Pancreas (tissue), 10 donors: ENCODE data around the gene CFAP298. TPM values are rescaled to one million over a fixed set of nuclear protein-coding genes. Genes with fewer than 3 reads are reported as not detected.
"Not testable (repeated sequence)": the region's sequence is repeated elsewhere in the genome, so short reads cannot be mapped to it uniquely, and the experiment has no call there.

ENCODE experiments used
- ATAC-seq, 4 donors: fragments of 200-7000 bp; cut with Tn5 transposase; one replicate each; pipeline versions ENCODE4 v1.8.0 to v1.9.1; 2020; ENCODE audit warnings: mild to moderate bottlenecking in 4 of 4, moderate library complexity in 4 of 4
- DNase-seq, 6 donors: peaks; one replicate each; pipeline ENCODE4 v3.0.0-alpha.2; 2020
- FAIRE-seq: peaks from 2 replicates; lab custom pipeline; 2012; peaks lifted over from hg19 to GRCh38; lab: Jason Lieb, UNC
- H3K27ac ChIP-seq, 4 donors: fragments of 200-600 bp; sonication (generic); 1 replicate in 3 of 4; 2 replicates in 1 of 4; pipeline versions ENCODE4 v1.5.0 to v1.8.0; 2020
- H3K27me3 ChIP-seq, 4 donors: fragments of 200-600 bp; one replicate each; pipeline ENCODE4 v1.8.0; 2021
- H3K36me3 ChIP-seq, 3 donors: fragments of 200-600 bp; sonication (generic) in 1 of 3; one replicate each; pipeline versions ENCODE4 v1.5.0 to v1.8.0; 2020 to 2021
- H3K4me1 ChIP-seq, 3 donors: fragments of 200-600 bp; one replicate each; pipeline ENCODE4 v1.8.0; 2021
- H3K4me3 ChIP-seq, 4 donors: fragments of 200-600 bp; sonication (generic) in 2 of 4; one replicate each; pipeline versions ENCODE4 v1.5.0 to v1.8.0; 2020 to 2021
- H3K9me3 ChIP-seq, 4 donors: fragments of 200-600 bp; one replicate each; pipeline ENCODE4 v1.8.0; 2021
- WGBS, 2 donors: extraction: QIAGEN DNeasy Blood & Tissue Kit; methylation state at CpG; one replicate each; pipeline ENCODE4 v1.1.7; 2013; 5-methylcytosine and 5-hydroxymethylcytosine counted together
- intact Hi-C, 3 donors: fragments of 100-400 bp; cut with DNase I; formaldehyde crosslinking; loops; one replicate each; pipeline versions ENCODE4 v1.11.1 to v1.14.2; 2022
- polyA plus RNA-seq, 2 donors: library from polyadenylated mRNA; stranded (reverse); fragments of 200-250 nt; gene quantifications; one replicate each; pipeline ENCODE4 v1.2.3, GENCODE V29; 2013
- total RNA-seq, 6 donors: library from RNA; stranded (reverse); fragmentation: NEBNext Ultra II Directional in 4 of 6; extraction: Animal tissue kit (Norgen Biotek cat#: 25700) in 4 of 6; gene quantifications; one replicate each; pipeline versions ENCODE4 v1.2.1 to v1.2.4, GENCODE V29; 2021 to 2023
- TF ChIP-seq, protein P1 (sequence below), 4 donors: fragments of 200-600 bp; sonication (generic) in 3 of 4; IDR thresholded peaks; one replicate each; pipeline versions ENCODE4 v1.5.0 to v1.8.0; 2021; ENCODE audit warnings: antibody characterized with exemption in 4 of 4
- donor health status: healthy with polysubstance abuse.
- donor health status: DM: no; HTN: no; CAD: no; lungs with moderate emphysema.
- donor health status: DM: no; HTN: no; CAD: no.
- donor health status: control.
- donor health status: control.
- donor health status: Bipolar disorder and iron deficiency.
- donor health status: DM: yes; HTN: yes; CAD: no.
- donor health status: DM: no; HTN: no; CAD: no.
- donor health status: DM: no; HTN: no; CAD: no.
- donor health status: DM: yes; HTN: yes; CAD: no.

Gene CFAP298
- total RNA-seq (10 to 100 TPM; 11.8 to 24.3 (median 17.7) TPM), polyA plus RNA-seq (10 to 100 TPM; 36.0 to 36.2 TPM)

GRCh38 chr21:32612075-32612998 lies at the start of gene CFAP298:
Gene CFAP298, minus strand, starts transcription at chr21:32612377. Its CDS starts 134 bp downstream, at chr21:32612243.
- Histone ChIP-seq H3K27ac (peak within 1 kb of the TSS; percentile 81 to 94 (median 86)), H3K4me3 (peak within 1 kb of the TSS; percentile 80 to 98 (median 91)), H3K9me3 (no peaks in the 10 kb centered on the region), H3K27me3 (no peaks in the 10 kb centered on the region), H3K4me1 (peaks cover 0 to 7% (median 3%) of the 10 kb centered on the region in 3 donors), H3K36me3 (peaks cover 0 to 17% (median 0%) of the 10 kb centered on the region in 3 donors)
- DNase-seq (peak; percentile 81 to 91 (median 86)), ATAC-seq (peak; percentile 85 to 94 (median 90)), FAIRE-seq (no peak)
- TF ChIP-seq, protein P1, sequence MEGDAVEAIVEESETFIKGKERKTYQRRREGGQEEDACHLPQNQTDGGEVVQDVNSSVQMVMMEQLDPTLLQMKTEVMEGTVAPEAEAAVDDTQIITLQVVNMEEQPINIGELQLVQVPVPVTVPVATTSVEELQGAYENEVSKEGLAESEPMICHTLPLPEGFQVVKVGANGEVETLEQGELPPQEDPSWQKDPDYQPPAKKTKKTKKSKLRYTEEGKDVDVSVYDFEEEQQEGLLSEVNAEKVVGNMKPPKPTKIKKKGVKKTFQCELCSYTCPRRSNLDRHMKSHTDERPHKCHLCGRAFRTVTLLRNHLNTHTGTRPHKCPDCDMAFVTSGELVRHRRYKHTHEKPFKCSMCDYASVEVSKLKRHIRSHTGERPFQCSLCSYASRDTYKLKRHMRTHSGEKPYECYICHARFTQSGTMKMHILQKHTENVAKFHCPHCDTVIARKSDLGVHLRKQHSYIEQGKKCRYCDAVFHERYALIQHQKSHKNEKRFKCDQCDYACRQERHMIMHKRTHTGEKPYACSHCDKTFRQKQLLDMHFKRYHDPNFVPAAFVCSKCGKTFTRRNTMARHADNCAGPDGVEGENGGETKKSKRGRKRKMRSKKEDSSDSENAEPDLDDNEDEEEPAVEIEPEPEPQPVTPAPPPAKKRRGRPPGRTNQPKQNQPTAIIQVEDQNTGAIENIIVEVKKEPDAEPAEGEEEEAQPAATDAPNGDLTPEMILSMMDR (IDR thresholded peaks at IDR 0.05): no peak
- 0% methylated on average over 81 of the region's 81 CpGs for WGBS, 2 donors
- intact Hi-C loops: no loop called here

- H3K27me3 ChIP-seq, ATAC-seq, H3K4me3 ChIP-seq, H3K27ac ChIP-seq, DNase-seq, H3K9me3 ChIP-seq, H3K4me1 ChIP-seq, FAIRE-seq, intact Hi-C loops: not testable (repeated sequence)
- WGBS, 2 donors: 93% methylated on average over 13 of the region's 13 CpGs
- H3K36me3 ChIP-seq: peaks cover 0 to 38% (median 15%) of the 10 kb centered on the region in 3 donors
These were observed 49.0 kb upstream of the CFAP298 start for GRCh38 chr21:32661026-32661782.

DNA sequence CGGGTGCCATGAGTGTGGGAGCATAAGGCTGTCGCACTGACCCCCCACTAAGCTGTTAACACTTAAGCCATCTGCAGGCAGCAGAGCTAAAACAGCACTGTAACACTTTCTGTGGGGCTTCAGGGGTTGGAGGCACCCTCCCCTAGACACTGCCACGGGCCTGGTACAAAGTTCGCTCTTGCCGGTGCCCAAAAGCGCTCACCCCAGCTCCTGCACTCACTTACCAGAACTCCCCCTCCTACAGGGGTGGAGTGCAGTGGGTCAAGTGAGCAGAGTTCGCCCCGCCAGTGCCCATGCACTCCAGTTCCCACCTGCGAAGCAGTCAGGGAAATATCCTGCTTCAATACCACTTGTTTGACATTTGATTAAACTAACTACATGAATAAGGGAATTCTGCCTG lies 46.3 kb upstream of the CFAP298 start:
- intact Hi-C loops: loop anchor here in 1 of 3 donors (10.0 kb wide), 1 partner anchor 156 kb away; a partner anchor contains a TSS
- Histone ChIP-seq H3K36me3 (peaks cover 0 to 14% (median 0%) of the 10 kb centered on the region in 3 donors), H3K4me3 (no peak overlapping the region), H3K9me3 (no peaks in the 10 kb centered on the region), H3K27ac (no peak overlapping the region), H3K27me3 (no peaks in the 10 kb centered on the region), H3K4me1 (no peaks in the 10 kb centered on the region)
- WGBS, 2 donors: 97 to 98% methylated on average over 9 of the region's 9 CpGs
- TF ChIP-seq, protein P1 (IDR thresholded peaks at IDR 0.05): no peak
- DNase-seq (no peak), FAIRE-seq (no peak), ATAC-seq (no peak)

GRCh38 chr21:32653326-32653901 lies 41.2 kb upstream of the CFAP298 start:
- Histone ChIP-seq H3K27ac (no peak overlapping the region), H3K27me3 (no peaks in the 10 kb centered on the region), H3K36me3 (peaks cover 0 to 10% (median 0%) of the 10 kb centered on the region in 3 donors), H3K4me1 (no peaks in the 10 kb centered on the region), H3K9me3 (no peaks in the 10 kb centered on the region), H3K4me3 (no peak overlapping the region)
- WGBS, 2 donors: 60 to 65% methylated on average over 2 of the region's 2 CpGs
- DNase-seq: peak in 2 of 6 donors; percentile 6 to 46
- intact Hi-C loops: loop anchor here in 1 of 3 donors (10.0 kb wide), 1 partner anchor 161 kb away; a partner anchor contains a TSS
- no peak for FAIRE-seq
- ATAC-seq: peak; percentile 71 to 98 (median 90)
- TF ChIP-seq, protein P1 (IDR thresholded peaks at IDR 0.05): peak; percentile 23 to 54 (median 38)

DNA sequence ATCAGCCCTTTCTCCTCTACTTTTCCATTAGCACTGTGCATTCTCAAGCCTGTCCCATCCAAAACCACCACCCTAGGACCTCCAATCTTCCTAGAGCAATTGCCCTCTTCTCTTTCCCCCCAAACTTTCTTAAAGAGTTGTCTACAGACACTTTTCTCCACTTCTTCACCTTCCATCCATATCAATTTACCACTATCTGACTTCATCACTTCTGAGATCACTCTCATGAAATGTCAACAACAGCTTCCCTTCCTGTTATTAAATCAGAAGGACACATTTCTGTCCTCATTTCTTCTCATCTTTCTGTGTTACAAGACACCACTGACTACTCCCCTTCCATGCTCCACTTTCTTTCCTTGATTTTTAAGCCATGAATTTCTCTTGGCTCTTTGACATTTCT lies 36.0 kb upstream of the CFAP298 start:
- intact Hi-C loops: no loop called here
- H3K4me1 ChIP-seq: no peaks in the 10 kb centered on the region
- no peak for FAIRE-seq
- no peak for DNase-seq
- H3K27ac ChIP-seq: no peak overlapping the region
- no peak for ATAC-seq
- H3K4me3 ChIP-seq: no peak overlapping the region
- TF ChIP-seq, protein P1 (IDR thresholded peaks at IDR 0.05): no peak
- H3K27me3 ChIP-seq: no peaks in the 10 kb centered on the region
- H3K9me3 ChIP-seq: no peaks in the 10 kb centered on the region
- H3K36me3 ChIP-seq: peaks cover 0 to 13% (median 9%) of the 10 kb centered on the region in 3 donors
